Epithelial cell of esophagus (primary cell): ENCODE results near the gene CFAP61.

Experiments used
- DNase-seq: peaks from one replicate; pipeline ENCODE4 v3.0.0; 2010; ENCODE audit warnings: low read depth
- H3K4me3 ChIP-seq: 2 replicates; pipeline ENCODE4 v1.5.1; 2011; ENCODE audit warnings: mild to moderate bottlenecking, low read length, control low read depth
- CTCF ChIP-seq: IDR thresholded peaks from 2 replicates; pipeline ENCODE4 v1.5.1; 2011; ENCODE audit warnings: low read depth, mild to moderate bottlenecking, low read length, control low read depth, inconsistent platforms; ENCODE audit not compliant: insufficient read depth; ENCODE audit errors: missing control alignments

CFAP61 gene

GRCh38 chr20:20139403-20139802 lies 87.1 kb downstream of the CFAP61 start:
- DNase-seq, result no peak
- TF ChIP-seq CTCF, result no peak
- no peak overlapping the region for H3K4me3 ChIP-seq

DNA sequence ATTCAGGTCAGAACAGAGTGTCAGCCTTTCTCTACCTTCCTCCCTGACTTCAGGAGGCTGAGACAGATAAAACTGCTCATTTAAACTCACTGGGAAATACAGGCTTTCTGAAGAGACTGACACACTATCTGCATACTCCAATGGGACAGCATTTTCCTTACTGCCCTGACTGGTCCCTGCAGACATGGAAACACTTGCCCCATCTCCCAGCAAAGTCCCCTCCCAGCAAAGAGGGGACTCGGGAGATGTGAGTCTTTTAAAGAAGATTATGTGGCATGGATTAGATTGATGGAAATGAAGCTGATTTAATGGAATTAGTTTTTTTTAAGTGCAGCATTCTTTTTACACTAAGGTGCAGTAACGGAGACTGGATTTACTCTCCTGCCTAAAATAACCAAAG lies 90.8 kb downstream of the CFAP61 start:
- TF ChIP-seq CTCF, result no peak
- no peak for DNase-seq
- H3K4me3 ChIP-seq, result no peak overlapping the region

DNA sequence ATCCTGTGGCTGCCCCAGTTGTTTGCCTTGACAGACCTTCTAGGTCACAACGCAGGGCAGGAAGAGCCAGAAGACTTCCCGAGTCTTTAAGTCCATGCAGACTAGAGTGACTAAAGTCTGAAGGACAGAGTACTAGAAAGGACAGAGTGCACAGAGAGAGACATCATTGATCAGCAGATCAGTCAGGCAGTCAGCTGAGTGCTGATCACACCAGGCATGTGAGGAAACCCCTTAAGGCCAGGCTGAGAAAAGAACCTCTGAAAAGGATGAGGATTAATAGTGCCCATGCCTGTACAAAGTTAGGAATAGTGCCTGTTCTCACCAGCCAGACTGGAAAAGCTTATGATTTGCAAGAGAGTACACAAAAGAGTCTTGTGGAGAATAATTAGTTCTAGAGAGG lies 91.3 kb downstream of the CFAP61 start:
- H3K4me3 ChIP-seq, result no peak overlapping the region
- DNase-seq, result no peak
- TF ChIP-seq CTCF, result no peak

DNA sequence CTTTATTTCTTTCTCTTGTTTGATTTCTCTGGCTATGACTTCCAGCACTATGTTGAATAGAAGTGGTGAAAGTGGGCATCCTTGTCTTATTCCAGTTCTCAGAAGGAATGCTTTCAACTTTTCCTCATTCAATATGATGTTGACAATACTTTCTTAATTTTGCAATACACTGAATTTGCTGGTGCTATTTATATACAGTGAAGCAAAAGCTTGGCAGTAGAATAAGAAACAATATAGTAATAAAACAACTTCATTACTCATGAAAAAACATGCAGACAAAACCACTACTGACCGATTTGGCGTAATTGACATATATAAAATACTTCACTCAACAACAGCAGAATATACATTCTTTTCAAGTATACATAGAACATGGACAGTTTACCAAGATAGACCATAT lies 96.4 kb downstream of the CFAP61 start:
- no peak overlapping the region for H3K4me3 ChIP-seq
- no peak for DNase-seq
- no peak for TF ChIP-seq CTCF

DNA sequence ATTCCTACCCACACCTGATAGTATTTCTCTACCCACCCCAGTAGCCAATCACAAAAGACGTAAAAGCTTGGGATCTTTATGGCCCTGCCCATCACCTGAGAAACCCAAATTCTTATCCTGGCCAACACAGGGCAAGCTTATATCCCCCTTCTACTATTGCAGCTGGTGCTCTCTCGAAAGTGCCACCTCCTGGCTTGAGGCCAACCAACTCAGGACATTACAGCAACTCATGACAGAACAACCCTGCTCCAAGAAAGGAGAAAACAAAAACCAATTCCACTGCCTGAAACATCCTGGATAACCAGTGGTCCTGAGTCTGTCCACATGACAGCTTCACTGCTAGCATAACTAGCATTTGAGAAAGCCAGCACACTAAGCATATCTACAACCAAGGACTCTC lies 97.9 kb downstream of the CFAP61 start:
- H3K4me3 ChIP-seq, result no peak overlapping the region
- no peak for TF ChIP-seq CTCF
- DNase-seq, result no peak

GRCh38 chr20:20160520-20160919 lies 108.2 kb downstream of the CFAP61 start:
- no peak for TF ChIP-seq CTCF
- no peak overlapping the region for H3K4me3 ChIP-seq
- DNase-seq, result no peak

- no peak overlapping the region for H3K4me3 ChIP-seq
- TF ChIP-seq CTCF, result no peak
- DNase-seq, result no peak
Measured at GRCh38 chr20:20161611-20162010, 109.3 kb downstream of the CFAP61 start.
